ENCODE measurements around the gene GNG12. TPM values are rescaled to one million over a fixed set of nuclear protein-coding genes. Genes with fewer than 3 reads are reported as not detected.

GNG12 gene
- total and polyA plus RNA-seq, 8 donors, result 51.2 to 71.9 (median 57.1) TPM

DNA sequence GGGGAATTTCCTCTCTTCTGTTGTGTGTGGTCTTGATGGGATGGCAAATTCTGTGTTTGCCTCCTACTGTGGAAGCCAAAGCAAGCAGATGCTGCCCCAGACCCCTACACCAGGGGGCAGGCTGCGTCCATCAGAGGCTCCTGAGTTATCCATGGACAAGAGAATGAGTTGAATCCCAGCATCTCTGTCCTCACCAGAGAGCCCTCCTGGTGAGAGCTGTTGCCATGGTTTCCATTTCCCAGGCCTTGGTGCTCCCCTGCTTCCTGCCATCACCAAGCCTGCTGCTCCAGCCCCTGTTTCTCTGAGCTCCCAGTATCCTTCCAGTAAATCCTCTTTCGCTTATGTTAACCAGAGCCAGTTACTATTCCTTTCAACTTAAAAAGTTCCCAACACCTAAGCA lies 20.4 kb upstream of the GNG12 start:
- no peaks in the 10 kb centered on the region for H3K36me3 ChIP-seq
- TF ChIP-seq, protein P1, sequence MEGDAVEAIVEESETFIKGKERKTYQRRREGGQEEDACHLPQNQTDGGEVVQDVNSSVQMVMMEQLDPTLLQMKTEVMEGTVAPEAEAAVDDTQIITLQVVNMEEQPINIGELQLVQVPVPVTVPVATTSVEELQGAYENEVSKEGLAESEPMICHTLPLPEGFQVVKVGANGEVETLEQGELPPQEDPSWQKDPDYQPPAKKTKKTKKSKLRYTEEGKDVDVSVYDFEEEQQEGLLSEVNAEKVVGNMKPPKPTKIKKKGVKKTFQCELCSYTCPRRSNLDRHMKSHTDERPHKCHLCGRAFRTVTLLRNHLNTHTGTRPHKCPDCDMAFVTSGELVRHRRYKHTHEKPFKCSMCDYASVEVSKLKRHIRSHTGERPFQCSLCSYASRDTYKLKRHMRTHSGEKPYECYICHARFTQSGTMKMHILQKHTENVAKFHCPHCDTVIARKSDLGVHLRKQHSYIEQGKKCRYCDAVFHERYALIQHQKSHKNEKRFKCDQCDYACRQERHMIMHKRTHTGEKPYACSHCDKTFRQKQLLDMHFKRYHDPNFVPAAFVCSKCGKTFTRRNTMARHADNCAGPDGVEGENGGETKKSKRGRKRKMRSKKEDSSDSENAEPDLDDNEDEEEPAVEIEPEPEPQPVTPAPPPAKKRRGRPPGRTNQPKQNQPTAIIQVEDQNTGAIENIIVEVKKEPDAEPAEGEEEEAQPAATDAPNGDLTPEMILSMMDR (IDR thresholded peaks at IDR 0.05), result peak; percentile 67 to 83
- peak; percentile 87 for ATAC-seq
- H3K4me1 ChIP-seq, result peaks cover 0 to 11% of the 10 kb centered on the region in 2 donors
- no peaks in the 10 kb centered on the region for H3K9me3 ChIP-seq
- intact Hi-C loops (cut with DNase I), result loop anchor here in 1 of 2 donors (5.0 to 10.0 kb wide), 2 partner anchors 159 to 261 kb away; no protein-coding TSS in a partner anchor
- peak in 3 of 4 donors; percentile 50 to 76 (median 56) for DNase-seq
- no peak overlapping the region for H3K4me3 ChIP-seq
- H3K27me3 ChIP-seq, result no peaks in the 10 kb centered on the region
- no peak overlapping the region for H3K27ac ChIP-seq

DNA sequence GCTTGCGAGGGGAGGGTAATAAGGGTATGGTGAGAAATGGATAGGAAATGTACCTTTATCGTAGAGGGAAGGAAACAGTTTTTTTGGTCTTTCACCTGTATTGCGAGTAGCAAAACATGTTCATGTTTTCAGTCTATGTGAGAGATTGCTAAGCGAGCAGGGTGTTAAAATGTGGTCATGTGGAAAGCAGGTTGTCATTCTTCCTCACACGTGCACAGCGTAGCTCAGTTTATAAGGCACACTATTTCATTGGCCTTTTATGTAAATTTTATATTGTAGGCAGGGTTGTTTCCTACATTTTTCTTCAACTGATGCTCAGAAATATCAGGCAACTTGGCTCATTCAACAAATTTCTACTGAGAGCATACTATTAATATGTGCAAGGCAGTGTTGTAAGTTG lies 18.5 kb upstream of the GNG12 start:
- Histone ChIP-seq H3K27ac (no peak overlapping the region), H3K27me3 (no peaks in the 10 kb centered on the region), H3K9me3 (no peaks in the 10 kb centered on the region), H3K4me1 (peaks cover 0 to 11% of the 10 kb centered on the region in 2 donors), H3K4me3 (no peak overlapping the region), H3K36me3 (no peaks in the 10 kb centered on the region)
- TF ChIP-seq, protein P1 (IDR thresholded peaks at IDR 0.05), result no peak
- DNase-seq (no peak), ATAC-seq (no peak)
- intact Hi-C loops (cut with DNase I), result loop anchor here in 1 of 2 donors (5.0 to 10.0 kb wide), 2 partner anchors 161 to 263 kb away; no protein-coding TSS in a partner anchor

DNA sequence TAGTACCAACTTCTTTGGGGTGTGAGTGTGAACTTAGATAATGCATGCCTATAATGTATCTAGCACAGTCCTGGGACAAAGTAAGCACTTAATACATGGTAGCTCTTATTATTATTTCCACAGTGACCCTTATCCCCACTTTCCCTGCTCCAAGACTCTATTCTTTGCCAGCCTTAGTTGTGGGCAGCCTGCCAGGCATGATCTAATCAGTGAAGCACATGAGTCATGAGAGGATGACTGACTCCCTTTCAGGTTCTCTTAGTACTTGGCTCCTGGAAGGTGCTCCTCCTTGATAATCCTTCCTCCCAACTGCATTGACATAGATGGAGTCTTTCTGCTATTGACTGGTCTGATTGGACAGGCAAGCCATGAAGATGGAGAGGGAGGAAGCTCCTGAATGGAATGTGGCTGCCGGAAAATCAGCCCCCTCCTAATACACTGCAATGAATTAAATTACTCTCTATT lies 17.4 kb upstream of the GNG12 start:
- TF ChIP-seq, protein P1 (IDR thresholded peaks at IDR 0.05), result no peak
- peak; percentile 81 for ATAC-seq
- intact Hi-C loops (cut with DNase I), result loop anchor here in 1 of 2 donors (5.0 to 10.0 kb wide), 2 partner anchors 162 to 264 kb away; no protein-coding TSS in a partner anchor
- no peaks in the 10 kb centered on the region for H3K27me3 ChIP-seq
- no peaks in the 10 kb centered on the region for H3K36me3 ChIP-seq
- no peak overlapping the region for H3K4me3 ChIP-seq
- no peaks in the 10 kb centered on the region for H3K9me3 ChIP-seq
- peak in 2 of 4 donors; percentile 32 to 76 for DNase-seq
- no peak overlapping the region for H3K27ac ChIP-seq
- peaks cover 0 to 11% of the 10 kb centered on the region in 2 donors for H3K4me1 ChIP-seq

DNA sequence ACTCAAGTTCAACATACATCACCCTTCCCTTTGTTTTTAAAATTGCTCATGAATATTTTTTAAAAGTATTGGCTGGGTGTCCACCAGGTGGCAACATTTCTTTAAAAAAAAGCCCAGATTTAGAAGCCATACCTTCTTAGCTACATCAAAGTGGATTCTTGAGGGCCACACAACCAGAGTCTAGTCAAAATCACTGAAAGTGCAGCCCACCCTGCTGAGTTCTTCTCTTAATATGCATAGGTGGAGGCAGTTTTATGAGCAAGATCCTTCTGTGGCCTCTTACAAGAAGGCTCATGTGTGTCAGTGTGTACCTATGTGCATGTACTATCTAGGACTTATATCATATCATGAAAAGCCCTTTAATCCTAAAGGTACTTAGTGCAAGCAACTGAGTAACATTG lies 16.9 kb upstream of the GNG12 start:
- TF ChIP-seq, protein P1 (IDR thresholded peaks at IDR 0.05), result peak in 1 of 2 donors; percentile 39
- Histone ChIP-seq H3K4me3 (no peak overlapping the region), H3K9me3 (no peaks in the 10 kb centered on the region), H3K27me3 (no peaks in the 10 kb centered on the region), H3K4me1 (peaks cover 0 to 11% of the 10 kb centered on the region in 2 donors), H3K36me3 (no peaks in the 10 kb centered on the region), H3K27ac (no peak overlapping the region)
- ATAC-seq (peak; percentile 59), DNase-seq (peak in 2 of 4 donors; percentile 28 to 43)
- intact Hi-C loops (cut with DNase I), result loop anchor here in 1 of 2 donors (5.0 to 10.0 kb wide), 2 partner anchors 162 to 265 kb away; no protein-coding TSS in a partner anchor

DNA sequence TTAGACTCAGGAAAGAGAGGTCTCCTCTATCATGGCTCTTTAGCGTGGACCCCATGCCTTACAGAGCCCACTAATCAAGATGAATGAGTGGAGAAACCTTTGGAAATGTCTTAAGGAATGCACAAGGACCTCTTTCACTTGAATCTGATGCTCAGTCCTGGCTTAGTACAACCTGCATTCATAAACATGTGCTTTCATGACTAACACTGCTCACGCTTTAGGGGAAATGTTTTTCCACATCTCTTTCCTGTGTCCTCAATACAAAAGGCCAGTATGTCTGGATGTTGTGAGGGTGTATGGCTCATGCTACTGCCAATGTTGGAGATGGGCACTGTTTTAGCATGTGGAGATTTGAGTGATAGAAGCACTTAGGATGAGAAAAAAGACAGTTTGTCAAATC lies 14.2 kb upstream of the GNG12 start:
- Histone ChIP-seq H3K36me3 (no peaks in the 10 kb centered on the region), H3K4me1 (peaks cover 0 to 11% of the 10 kb centered on the region in 2 donors), H3K9me3 (no peaks in the 10 kb centered on the region), H3K27me3 (no peaks in the 10 kb centered on the region), H3K27ac (no peak overlapping the region), H3K4me3 (no peak overlapping the region)
- intact Hi-C loops (cut with DNase I), result no loop called here
- no peak for DNase-seq
- no peak for ATAC-seq
- TF ChIP-seq, protein P1 (IDR thresholded peaks at IDR 0.05), result no peak

All from left lung (tissue), 10 donors.